Coronary artery (tissue), 2 donors: ENCODE data around the gene RBL2.
"Not testable (repeated sequence)": the region's sequence is repeated elsewhere in the genome, so short reads cannot be mapped to it uniquely, and the experiment has no call there.

Experiments
- DNase-seq: peaks from one replicate; pipeline ENCODE4 v3.0.0-alpha.2; 2017; ENCODE audit warnings: low spot score
- H3K27ac ChIP-seq, 2 donors: fragments of 200-600 bp; sonication (generic); one replicate each; pipeline ENCODE4 v1.5.1; 2016 to 2019
- H3K4me3 ChIP-seq: fragments of 200-600 bp; sonication (generic); 2 replicates; pipeline ENCODE4 v1.5.1; 2016; ENCODE audit warnings: mild to moderate bottlenecking, moderate library complexity
- TF ChIP-seq, protein P1 (sequence below): fragments of 200-600 bp; sonication (generic); IDR thresholded peaks from one replicate; pipeline ENCODE4 v1.5.1; 2019; ENCODE audit warnings: antibody characterized with exemption

Gene RBL2

DNA sequence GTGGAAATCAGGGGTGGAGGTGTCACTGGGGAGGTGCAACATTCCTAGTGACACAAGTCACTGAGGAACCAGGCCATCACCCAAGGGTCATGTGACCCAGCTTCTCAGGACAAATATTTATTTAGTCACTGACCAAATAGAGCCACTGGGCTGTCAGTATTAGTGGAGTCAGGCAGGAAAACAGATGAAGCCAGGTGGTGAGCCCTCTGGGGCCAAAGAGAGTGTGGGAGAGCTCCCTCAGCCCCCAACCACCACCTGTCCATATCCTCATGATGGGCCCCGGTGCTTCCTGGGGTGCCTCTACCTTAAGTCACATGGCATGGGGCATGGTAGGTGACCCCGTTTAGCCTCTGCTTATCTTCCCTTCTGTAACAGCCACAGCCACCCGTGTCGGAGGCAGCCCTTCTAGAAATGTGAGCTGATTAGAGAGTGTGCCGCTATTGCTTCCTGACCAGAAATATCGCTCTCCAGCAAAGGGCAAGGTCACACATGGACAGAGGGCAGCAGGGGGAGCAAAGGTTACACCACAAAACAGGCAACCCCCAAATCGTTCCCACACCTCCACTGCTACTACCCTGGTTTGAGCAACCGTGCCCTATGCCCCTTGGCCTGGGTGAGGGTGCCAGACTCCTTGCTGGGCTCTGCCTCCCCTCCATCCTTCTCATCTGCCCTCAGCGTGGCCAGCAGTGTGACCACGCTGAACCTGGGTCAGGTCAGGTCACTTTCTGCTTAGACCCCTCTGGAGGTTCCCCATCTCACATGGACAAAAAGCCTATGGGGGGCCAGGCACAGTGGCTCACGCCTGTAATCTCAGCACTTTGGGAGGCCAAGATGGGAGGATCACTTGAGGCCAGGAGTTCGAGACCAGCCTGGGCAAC is 77.4 kb downstream of the RBL2 start:
- TF ChIP-seq, protein P1, sequence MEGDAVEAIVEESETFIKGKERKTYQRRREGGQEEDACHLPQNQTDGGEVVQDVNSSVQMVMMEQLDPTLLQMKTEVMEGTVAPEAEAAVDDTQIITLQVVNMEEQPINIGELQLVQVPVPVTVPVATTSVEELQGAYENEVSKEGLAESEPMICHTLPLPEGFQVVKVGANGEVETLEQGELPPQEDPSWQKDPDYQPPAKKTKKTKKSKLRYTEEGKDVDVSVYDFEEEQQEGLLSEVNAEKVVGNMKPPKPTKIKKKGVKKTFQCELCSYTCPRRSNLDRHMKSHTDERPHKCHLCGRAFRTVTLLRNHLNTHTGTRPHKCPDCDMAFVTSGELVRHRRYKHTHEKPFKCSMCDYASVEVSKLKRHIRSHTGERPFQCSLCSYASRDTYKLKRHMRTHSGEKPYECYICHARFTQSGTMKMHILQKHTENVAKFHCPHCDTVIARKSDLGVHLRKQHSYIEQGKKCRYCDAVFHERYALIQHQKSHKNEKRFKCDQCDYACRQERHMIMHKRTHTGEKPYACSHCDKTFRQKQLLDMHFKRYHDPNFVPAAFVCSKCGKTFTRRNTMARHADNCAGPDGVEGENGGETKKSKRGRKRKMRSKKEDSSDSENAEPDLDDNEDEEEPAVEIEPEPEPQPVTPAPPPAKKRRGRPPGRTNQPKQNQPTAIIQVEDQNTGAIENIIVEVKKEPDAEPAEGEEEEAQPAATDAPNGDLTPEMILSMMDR: no peak
- H3K4me3 ChIP-seq: no peak overlapping the region
- H3K27ac ChIP-seq: peak overlapping the region in 1 of 2 donors; percentile 22
- DNase-seq: no peak

DNA sequence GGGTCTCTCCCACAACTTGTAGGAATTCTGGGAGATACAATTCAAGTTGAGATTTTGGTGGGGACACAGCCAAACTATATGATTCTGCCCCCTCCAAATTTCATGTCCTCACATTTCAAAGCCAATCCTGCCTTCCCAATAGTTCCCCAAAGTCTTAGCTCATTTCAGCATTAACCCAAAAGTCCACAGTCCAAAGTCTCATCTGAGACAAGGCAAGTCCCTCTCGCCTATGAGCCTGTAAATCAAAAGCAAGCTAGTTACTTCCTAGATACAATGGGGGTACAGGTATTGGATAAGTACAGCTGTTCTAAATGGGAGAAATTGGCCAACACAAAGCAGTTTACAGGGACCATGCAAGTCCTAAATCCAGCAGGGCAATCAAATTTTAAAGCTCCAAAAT is 78.5 kb downstream of the RBL2 start:
- DNase-seq, H3K4me3 ChIP-seq, H3K27ac ChIP-seq: not testable (repeated sequence)

DNA sequence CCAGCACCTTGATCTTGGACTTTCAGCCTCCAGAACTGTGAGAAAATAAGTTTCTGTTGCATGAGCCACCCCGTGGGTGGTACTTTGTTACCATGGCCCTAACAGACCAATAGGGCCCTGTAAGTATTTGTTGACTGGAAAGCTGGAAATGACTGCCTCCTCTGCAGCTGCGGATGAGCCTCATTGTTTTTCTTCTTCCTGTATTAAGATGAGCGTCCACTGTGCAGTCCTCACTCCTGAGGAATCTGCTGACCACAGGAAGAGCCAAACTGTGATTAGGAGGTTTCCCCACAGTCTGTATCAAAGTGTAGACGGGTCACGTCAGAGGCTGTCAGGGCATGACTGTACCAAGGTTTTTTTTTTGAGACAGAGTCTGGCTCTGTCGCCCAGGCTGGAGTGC is 81.0 kb downstream of the RBL2 start:
- no peak for DNase-seq
- Histone ChIP-seq H3K4me3 (no peak overlapping the region), H3K27ac (peak overlapping the region in 1 of 2 donors; percentile 1)
- TF ChIP-seq, protein P1: no peak

DNA sequence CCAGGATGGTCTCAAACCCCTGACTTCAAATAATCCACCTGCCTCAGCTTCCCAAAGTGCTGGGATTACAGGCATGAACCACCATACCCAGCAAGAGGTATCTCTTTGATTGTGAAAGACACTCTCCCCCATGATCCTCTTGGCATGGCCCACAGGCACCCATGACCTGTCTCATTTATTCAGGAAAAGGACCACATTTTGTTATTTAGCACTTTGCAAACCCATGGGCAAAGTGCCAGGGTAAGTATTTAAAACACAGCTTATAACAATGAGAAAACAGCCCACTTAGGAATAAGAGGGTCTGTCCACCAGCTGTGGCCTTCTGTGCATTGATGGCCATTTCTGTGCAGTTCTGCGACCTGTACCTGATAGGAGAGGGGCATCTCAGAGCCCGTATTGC is 81.5 kb downstream of the RBL2 start:
- TF ChIP-seq, protein P1: no peak
- H3K4me3 ChIP-seq: no peak overlapping the region
- no peak overlapping the region for H3K27ac ChIP-seq
- DNase-seq: no peak

DNA sequence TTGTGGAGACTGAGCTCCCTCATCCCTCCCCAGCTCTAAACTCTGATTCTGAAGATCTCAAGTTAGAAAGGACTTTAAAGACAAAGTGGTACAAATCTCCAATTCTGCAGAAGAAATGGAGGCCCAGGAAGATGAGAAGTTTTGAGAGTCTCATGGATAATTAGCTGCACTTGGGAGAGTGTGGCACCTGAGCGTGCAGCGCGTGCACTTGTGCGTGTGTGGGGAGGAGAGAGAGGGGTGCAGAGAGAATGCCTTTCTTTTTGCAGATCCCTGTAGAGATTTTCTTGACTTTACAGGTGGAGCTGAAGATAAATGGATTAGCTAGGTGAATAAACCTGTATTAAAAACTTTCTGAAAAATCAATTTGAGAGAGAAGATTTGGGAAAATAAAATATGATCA is 83.6 kb downstream of the RBL2 start:
- peak overlapping the region in 1 of 2 donors; percentile 61 for H3K27ac ChIP-seq

DNA sequence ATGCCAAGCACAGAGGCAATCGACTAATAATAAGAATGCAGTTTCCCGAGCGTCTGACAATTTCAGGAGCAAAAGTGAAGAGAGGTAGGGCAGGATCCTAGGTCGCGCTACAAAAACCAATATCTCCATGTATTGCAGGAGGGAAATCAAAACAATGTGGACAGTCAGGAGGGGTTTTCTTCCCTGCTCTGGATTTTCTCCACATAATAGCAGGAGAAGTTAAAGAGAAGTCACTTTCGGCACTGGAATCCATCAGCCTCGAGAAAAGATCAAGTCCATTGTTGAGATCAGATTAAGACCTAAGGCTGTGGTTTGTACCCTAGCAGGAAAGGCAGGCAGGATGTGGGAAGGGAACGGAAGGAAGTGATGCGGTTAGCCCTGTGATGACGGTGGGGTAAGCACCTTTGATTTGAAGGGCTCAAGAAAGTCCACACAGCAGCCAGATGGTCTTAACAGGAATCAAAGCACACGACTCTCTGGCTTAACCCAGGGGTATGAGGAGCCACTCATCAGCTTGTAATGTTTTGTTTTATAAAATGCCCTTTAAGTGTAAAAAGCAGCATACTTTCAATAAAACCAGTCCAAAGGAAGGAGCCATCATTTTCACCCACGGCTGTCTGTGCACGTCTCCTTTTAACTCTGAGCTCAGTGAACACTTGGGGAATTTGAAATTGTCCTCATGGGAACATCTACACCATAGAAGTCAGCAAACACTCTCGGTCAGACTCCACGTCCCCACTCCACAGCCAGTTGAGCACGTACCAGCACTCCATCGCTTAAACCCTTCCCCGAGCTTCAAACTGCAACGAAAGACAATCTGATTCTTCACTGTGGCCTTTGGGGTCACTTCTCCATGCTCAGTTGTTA is 84.5 kb downstream of the RBL2 start:
- TF ChIP-seq, protein P1: no peak
- peak overlapping the region in 1 of 2 donors; percentile 61 for H3K27ac ChIP-seq
- no peak for DNase-seq
- no peak overlapping the region for H3K4me3 ChIP-seq

More for the DNA sequence above, 83.6 kb downstream of the RBL2 start:
- TF ChIP-seq, protein P1: no peak
- no peak overlapping the region for H3K4me3 ChIP-seq
- no peak for DNase-seq

DNA sequence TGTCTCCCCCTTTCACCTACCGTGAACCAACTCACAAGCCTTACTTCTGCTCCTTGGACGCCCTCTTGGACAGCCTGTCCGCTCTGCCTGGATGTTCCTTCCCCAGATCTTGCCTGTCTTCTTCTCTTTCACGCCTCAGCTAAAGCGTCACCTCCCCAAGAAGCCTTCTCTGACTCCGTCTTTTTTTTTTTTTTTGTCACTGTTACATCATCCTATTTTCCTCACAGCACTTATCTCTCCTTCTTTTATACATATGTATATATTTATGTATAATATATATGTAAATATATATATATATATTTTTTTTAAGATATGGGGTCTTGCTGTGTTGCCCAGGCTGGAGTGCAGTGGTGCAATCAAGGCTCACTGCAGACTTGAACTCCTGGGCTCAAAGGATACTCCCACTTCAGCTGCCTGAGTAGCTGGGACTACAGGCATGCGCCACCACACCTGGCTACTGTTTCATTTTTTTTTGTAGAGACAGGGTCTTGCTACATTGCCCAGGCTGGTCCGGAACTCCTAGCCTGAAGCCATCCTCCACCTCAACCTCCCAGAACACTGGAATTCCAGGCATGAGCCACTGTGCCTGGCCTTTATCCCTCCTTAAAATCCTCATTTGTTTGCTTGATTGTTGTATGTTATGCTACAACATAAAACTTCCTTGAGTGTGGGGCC is 85.3 kb downstream of the RBL2 start:
- TF ChIP-seq, protein P1: no peak
- DNase-seq: no peak
- Histone ChIP-seq H3K27ac (peak overlapping the region in 1 of 2 donors; percentile 61), H3K4me3 (no peak overlapping the region)
